Measurements from ENCODE around the gene TMEM179.

TMEM179 gene

GRCh38 chr14:104545151-104545941, 59.2 kb downstream of the TMEM179 start:
- Histone ChIP-seq H3K4me3 (ENCODE audit: low read length) (no peak overlapping the region), H3K9me2 (replicated peaks; ENCODE audit: control insufficient read depth, low read length) (no peaks in the 10 kb centered on the region), H3K9me3 (ENCODE audit: control insufficient read depth, insufficient read depth, low read length) (no peaks in the 10 kb centered on the region), H3F3A (ENCODE audit: control insufficient read depth, insufficient read depth) (no peaks in the 10 kb centered on the region), H3K27me3 (ENCODE audit: control insufficient read depth, low read length) (peaks cover 18% of the 10 kb centered on the region), H4K20me1 (ENCODE audit: control insufficient read depth, insufficient read depth, low read depth, low read length) (no peaks in the 10 kb centered on the region), H3K79me2 (ENCODE audit: control insufficient read depth, low read length) (no peaks in the 10 kb centered on the region), H3K36me3 (ENCODE audit: control insufficient read depth, low read length) (no peaks in the 10 kb centered on the region), H3K4me2 (ENCODE audit: low read length) (no peak overlapping the region), H3K4me1 (ENCODE audit: control insufficient read depth, low read length) (no peaks in the 10 kb centered on the region), H3K27ac (ENCODE audit: low read depth, low read length) (no peak overlapping the region)
- TF ChIP-seq EZH2phosphoT487 (IDR thresholded peaks at IDR 0.05; ENCODE audit: borderline replicate concordance, low read length) (no peak), CTCF (IDR thresholded peaks at IDR 0.05; ENCODE audit: low read depth, low read length, poor library complexity, severe bottlenecking) (no peak)

GRCh38 chr14:104544362-104544961, 60.1 kb downstream of the TMEM179 start:
- Histone ChIP-seq H4K20me1 (ENCODE audit: control insufficient read depth, insufficient read depth, low read depth, low read length) (no peaks in the 10 kb centered on the region), H3K36me3 (ENCODE audit: control insufficient read depth, low read length) (no peaks in the 10 kb centered on the region), H3F3A (ENCODE audit: control insufficient read depth, insufficient read depth) (no peaks in the 10 kb centered on the region), H3K9me2 (replicated peaks; ENCODE audit: control insufficient read depth, low read length) (no peaks in the 10 kb centered on the region), H3K79me2 (ENCODE audit: control insufficient read depth, low read length) (no peaks in the 10 kb centered on the region), H3K4me1 (ENCODE audit: control insufficient read depth, low read length) (no peaks in the 10 kb centered on the region), H3K9me3 (ENCODE audit: control insufficient read depth, insufficient read depth, low read length) (no peaks in the 10 kb centered on the region), H3K4me3 (ENCODE audit: low read length) (no peak overlapping the region), H3K4me2 (ENCODE audit: low read length) (no peak overlapping the region), H3K27me3 (ENCODE audit: control insufficient read depth, low read length) (peaks cover 18% of the 10 kb centered on the region), H3K27ac (ENCODE audit: low read depth, low read length) (no peak overlapping the region)
- TF ChIP-seq CTCF (IDR thresholded peaks at IDR 0.05; ENCODE audit: low read depth, low read length, poor library complexity, severe bottlenecking): no peak
- TF ChIP-seq EZH2phosphoT487 (IDR thresholded peaks at IDR 0.05; ENCODE audit: borderline replicate concordance, low read length): no peak

- Histone ChIP-seq H3K36me3 (ENCODE audit: control insufficient read depth, low read length) (no peaks in the 10 kb centered on the region), H3K4me2 (ENCODE audit: low read length) (no peak overlapping the region), H3K27ac (ENCODE audit: low read depth, low read length) (no peak overlapping the region), H3K27me3 (ENCODE audit: control insufficient read depth, low read length) (peaks cover 18% of the 10 kb centered on the region), H3K4me1 (ENCODE audit: control insufficient read depth, low read length) (no peaks in the 10 kb centered on the region), H4K20me1 (ENCODE audit: control insufficient read depth, insufficient read depth, low read depth, low read length) (no peaks in the 10 kb centered on the region), H3K9me2 (replicated peaks; ENCODE audit: control insufficient read depth, low read length) (no peaks in the 10 kb centered on the region), H3F3A (ENCODE audit: control insufficient read depth, insufficient read depth) (no peaks in the 10 kb centered on the region), H3K79me2 (ENCODE audit: control insufficient read depth, low read length) (no peaks in the 10 kb centered on the region), H3K9me3 (ENCODE audit: control insufficient read depth, insufficient read depth, low read length) (no peaks in the 10 kb centered on the region), H3K4me3 (ENCODE audit: low read length) (no peak overlapping the region)
- TF ChIP-seq EZH2phosphoT487 (IDR thresholded peaks at IDR 0.05; ENCODE audit: borderline replicate concordance, low read length) (no peak), CTCF (IDR thresholded peaks at IDR 0.05; ENCODE audit: low read depth, low read length, poor library complexity, severe bottlenecking) (no peak)
These were observed 61.4 kb downstream of the TMEM179 start for GRCh38 chr14:104542871-104543830.

Data from DOHH2 (cell line).